Stimulated activated naive CD4-positive, alpha-beta T cell treated with Interleukin-2 at 50 U/mL for 16 hours (primary cell): ENCODE measurements around the gene SPACA4.

Experiments used
- DNase-seq: peaks from one replicate; lab custom pipeline; 2025; lab: John Stamatoyannopoulos, UW

Gene SPACA4

GRCh38 chr19:48651683-48652048, 45.1 kb downstream of the SPACA4 start:
- DNase-seq, result no peak

GRCh38 chr19:48654299-48655059, 47.9 kb downstream of the SPACA4 start:
- no peak for DNase-seq

GRCh38 chr19:48656840-48657474, 50.4 kb downstream of the SPACA4 start:
- DNase-seq, result no peak
